A673 (cell line): ENCODE results near the gene MEGF11. TPM values are rescaled to one million over a fixed set of nuclear protein-coding genes. Genes with fewer than 3 reads are reported as not detected.

Experiments
- BruUV-seq: library from RNA; stranded (reverse); fragments of 400-500 nt; replicated peaks from 2 replicates; lab custom pipeline; 2021; lab: Mats Ljungman, UMichigan
- CTCF ChIA-PET: fragments of 300-600 bp; sonication (Branson Sonifier 250); formaldehyde crosslinking; loops from one replicate; lab custom pipeline; 2022; ENCODE audit warnings: antibody characterized with exemption; lab: Charles Lee
- POLR2A ChIA-PET: fragments of 300-600 bp; sonication (Branson Sonifier 250); formaldehyde crosslinking; loops from one replicate; lab custom pipeline; 2022; ENCODE audit warnings: antibody characterized with exemption; ENCODE audit not compliant: low non-redundant PET; lab: Charles Lee
- DNase-seq: peaks from one replicate; pipeline ENCODE4 v3.0.0-alpha.2; 2015; ENCODE audit warnings: low spot score
- H3K27ac ChIP-seq: fragments of 200-600 bp; sonication (generic); 2 replicates; pipeline ENCODE4 v1.5.1; 2016; ENCODE audit warnings: mixed run types, low read depth, mild to moderate bottlenecking, mixed read lengths, antibody characterized with exemption, low read length; ENCODE audit not compliant: poor library complexity, severe bottlenecking
- H3K27me3 ChIP-seq: fragments of 200-600 bp; sonication (generic); replicated peaks from 2 replicates; pipeline ENCODE4 v1.6.1; 2017; ENCODE audit warnings: mixed run types, low read depth, mild to moderate bottlenecking, mixed read lengths, antibody characterized with exemption, low read length; ENCODE audit not compliant: insufficient read depth, poor library complexity
- H3K36me3 ChIP-seq: fragments of 200-600 bp; sonication (generic); 2 replicates; pipeline ENCODE4 v1.6.1; 2016; ENCODE audit warnings: mixed run types, mild to moderate bottlenecking, mixed read lengths, antibody characterized with exemption, low read length; ENCODE audit not compliant: insufficient read depth, poor library complexity, severe bottlenecking
- H3K4me1 ChIP-seq: fragments of 200-600 bp; sonication (generic); 2 replicates; pipeline ENCODE4 v1.6.1; 2017; ENCODE audit warnings: mixed run types, mild to moderate bottlenecking, mixed read lengths, antibody characterized with exemption, low read length; ENCODE audit not compliant: insufficient read depth, poor library complexity, severe bottlenecking
- H3K4me3 ChIP-seq: fragments of 200-600 bp; sonication (generic); 2 replicates; pipeline ENCODE4 v1.5.1; 2016; ENCODE audit warnings: low read depth, mixed run types, mild to moderate bottlenecking, mixed read lengths, low read length; ENCODE audit not compliant: poor library complexity, severe bottlenecking
- H3K9me3 ChIP-seq: fragments of 200-600 bp; sonication (generic); 2 replicates; pipeline ENCODE4 v1.6.1; 2016; ENCODE audit warnings: mixed run types, low read depth, mild to moderate bottlenecking, mixed read lengths, antibody characterized with exemption, low read length; ENCODE audit not compliant: poor library complexity, severe bottlenecking
- EZH2 ChIP-seq: fragments of 200-600 bp; sonication (generic); IDR thresholded peaks from 2 replicates; pipeline ENCODE4 v1.6.1; 2017; ENCODE audit warnings: borderline replicate concordance, low read depth, mild to moderate bottlenecking, mixed read lengths, antibody characterized with exemption, low read length; ENCODE audit not compliant: poor library complexity, severe bottlenecking
- intact Hi-C: fragments of 100-400 bp; cut with micrococcal nuclease; formaldehyde crosslinking; loops from one replicate; pipeline ENCODE4 v1.10.0; 2022; ENCODE audit not compliant: unreplicated experiment
- total RNA-seq: library from RNA; stranded (reverse); gene quantifications from 2 replicates; pipeline ENCODE4 v1.2.3, GENCODE V29; 2021
- TF ChIP-seq, protein P1 (sequence below): fragments of 300-800, 200-600 bp; sonication (generic); conservative IDR thresholded peaks from 2 replicates; pipeline ENCODE4 v1.5.1; 2017; ENCODE audit warnings: low read depth, mild to moderate bottlenecking, antibody characterized with exemption, low read length, moderate library complexity, mixed read lengths

MEGF11 gene
- total RNA-seq, 1 experiment from 2014 or later = 0.43 TPM

DNA sequence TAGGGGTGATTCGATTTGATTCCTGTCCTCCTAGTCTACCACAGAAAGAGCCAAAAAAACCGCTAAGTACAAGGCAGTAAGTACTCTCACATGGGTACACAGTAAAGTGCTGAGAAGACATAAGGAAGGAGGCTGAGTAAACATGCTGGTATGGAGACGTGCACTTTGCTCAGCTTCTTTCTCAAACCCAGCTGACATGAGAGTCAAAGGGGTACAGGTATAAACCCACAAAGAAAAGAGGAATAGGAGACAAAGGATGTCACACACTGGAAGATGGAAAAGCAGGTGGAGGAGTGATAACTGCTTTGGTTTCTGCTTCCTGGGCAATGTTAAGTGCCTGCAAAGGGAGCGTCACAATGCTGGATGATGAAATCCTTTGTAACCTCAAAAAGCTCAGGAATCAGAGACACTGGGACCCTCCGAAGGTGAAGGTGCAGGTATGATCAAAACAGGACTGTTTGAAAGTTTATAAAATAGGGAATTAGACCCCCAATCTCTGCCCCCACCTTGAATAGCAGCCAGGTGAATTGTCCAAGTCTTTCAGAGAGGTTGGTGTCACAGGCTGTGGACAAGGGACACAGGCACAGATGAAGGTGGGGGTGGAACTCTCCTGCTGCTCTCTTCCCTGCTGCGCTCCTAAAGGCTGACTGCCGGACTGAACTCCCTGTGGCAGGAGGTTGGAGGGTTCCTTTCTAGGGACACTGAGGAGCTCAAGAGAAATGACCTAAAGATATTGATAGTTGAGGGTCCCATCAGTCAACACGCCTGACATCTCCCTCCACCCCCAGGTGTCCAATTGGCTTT is 282.4 kb downstream of the MEGF11 start:
- H3K4me3 ChIP-seq = no peak overlapping the region
- BruUV-seq = no TSS peak
- no peaks in the 10 kb centered on the region for H3K4me1 ChIP-seq
- peaks cover 8% of the 10 kb centered on the region for H3K27me3 ChIP-seq
- POLR2A ChIA-PET = no interaction called here
- intact Hi-C loops = no loop called here
- TF ChIP-seq EZH2 = no peak
- TF ChIP-seq, protein P1, sequence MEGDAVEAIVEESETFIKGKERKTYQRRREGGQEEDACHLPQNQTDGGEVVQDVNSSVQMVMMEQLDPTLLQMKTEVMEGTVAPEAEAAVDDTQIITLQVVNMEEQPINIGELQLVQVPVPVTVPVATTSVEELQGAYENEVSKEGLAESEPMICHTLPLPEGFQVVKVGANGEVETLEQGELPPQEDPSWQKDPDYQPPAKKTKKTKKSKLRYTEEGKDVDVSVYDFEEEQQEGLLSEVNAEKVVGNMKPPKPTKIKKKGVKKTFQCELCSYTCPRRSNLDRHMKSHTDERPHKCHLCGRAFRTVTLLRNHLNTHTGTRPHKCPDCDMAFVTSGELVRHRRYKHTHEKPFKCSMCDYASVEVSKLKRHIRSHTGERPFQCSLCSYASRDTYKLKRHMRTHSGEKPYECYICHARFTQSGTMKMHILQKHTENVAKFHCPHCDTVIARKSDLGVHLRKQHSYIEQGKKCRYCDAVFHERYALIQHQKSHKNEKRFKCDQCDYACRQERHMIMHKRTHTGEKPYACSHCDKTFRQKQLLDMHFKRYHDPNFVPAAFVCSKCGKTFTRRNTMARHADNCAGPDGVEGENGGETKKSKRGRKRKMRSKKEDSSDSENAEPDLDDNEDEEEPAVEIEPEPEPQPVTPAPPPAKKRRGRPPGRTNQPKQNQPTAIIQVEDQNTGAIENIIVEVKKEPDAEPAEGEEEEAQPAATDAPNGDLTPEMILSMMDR = no peak
- CTCF ChIA-PET = no interaction called here
- H3K36me3 ChIP-seq = no peaks in the 10 kb centered on the region
- DNase-seq = no peak
- peak overlapping the region; percentile 13 for H3K27ac ChIP-seq
- no peaks in the 10 kb centered on the region for H3K9me3 ChIP-seq

DNA sequence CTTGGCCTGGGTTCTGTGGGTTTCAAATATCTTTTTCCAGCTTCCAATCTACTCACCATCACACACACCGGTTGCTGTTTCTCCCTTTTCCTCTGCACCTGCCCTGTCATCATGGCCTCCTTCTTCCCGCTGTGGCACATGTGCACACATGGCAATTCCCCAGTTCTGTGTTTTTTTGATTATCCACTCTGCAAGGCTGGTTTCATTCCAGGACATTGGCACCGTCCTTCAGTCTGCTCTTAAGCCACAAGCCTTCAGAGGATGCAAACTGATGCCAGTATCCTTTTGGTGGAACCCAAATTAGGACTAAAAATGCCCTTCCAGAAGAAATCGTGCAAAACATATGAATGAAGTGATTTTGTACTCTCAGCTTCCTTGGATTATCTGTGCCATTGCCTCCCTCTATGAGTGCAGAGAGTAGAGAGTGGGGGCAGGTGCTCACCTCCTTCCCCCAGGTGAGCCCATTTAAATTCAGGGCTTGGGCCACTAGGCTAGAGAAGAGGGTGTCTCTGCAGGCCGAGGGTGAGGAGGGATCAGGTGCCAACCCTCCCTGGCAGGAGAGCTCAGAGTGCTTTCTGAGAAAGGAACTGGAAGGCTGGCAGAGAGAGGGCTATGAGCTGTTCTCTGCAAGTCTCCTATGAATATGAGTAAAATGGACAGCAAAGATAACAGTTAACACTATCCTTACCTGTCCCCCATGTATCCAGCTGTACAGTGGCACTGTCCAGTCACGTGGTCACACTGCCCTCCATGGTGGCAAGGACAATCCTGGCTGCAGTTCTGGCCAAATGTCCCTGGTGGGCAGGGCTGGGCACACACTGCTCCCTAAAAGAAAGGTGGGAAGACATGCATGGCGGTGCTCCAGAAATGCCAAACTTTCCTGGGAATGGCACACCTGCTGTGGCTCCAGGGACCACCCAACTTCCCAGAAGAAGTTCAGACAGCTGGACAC is 283.4 kb downstream of the MEGF11 start:
- TF ChIP-seq, protein P1 = no peak
- TF ChIP-seq EZH2 = no peak
- CTCF ChIA-PET = no interaction called here
- POLR2A ChIA-PET = no interaction called here
- intact Hi-C loops = no loop called here
- Histone ChIP-seq H3K9me3 (no peaks in the 10 kb centered on the region), H3K36me3 (no peaks in the 10 kb centered on the region), H3K27ac (peak overlapping the region; percentile 13), H3K4me3 (no peak overlapping the region), H3K27me3 (peaks cover 8% of the 10 kb centered on the region), H3K4me1 (no peaks in the 10 kb centered on the region)
- BruUV-seq = no TSS peak
- no peak for DNase-seq

DNA sequence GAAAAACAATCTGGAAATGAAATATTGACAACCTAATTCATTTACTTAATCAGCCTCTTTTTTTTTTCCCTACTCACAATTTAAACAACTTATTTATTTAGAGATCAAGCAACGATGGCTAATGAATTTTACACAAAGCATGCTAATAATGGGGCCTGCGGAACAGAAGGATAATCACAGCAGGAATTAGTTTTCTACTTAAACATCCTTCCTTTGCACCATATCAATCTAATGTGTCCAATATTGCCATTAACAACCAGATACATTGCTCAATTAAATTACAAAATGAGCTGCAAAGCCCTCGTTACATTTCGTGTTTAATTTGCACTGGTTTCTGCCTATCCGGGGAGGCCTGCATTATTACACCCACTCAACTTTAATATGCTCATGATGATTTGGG is 285.0 kb downstream of the MEGF11 start:
- no peak for DNase-seq
- no peak for TF ChIP-seq EZH2
- TF ChIP-seq, protein P1 = no peak
- Histone ChIP-seq H3K27ac (no peak overlapping the region), H3K4me1 (no peaks in the 10 kb centered on the region), H3K4me3 (no peak overlapping the region), H3K27me3 (peaks cover 1% of the 10 kb centered on the region), H3K36me3 (no peaks in the 10 kb centered on the region), H3K9me3 (no peaks in the 10 kb centered on the region)
- intact Hi-C loops = no loop called here
- ChIA-PET POLR2A (no interaction called here), CTCF (no interaction called here)
- BruUV-seq = no TSS peak
